K562 (cell line): ENCODE data around the gene FAM32A. TPM values are rescaled to one million over a fixed set of nuclear protein-coding genes. Genes with fewer than 3 reads are reported as not detected.

Source experiments
- ATAC-seq: fragments of 200-7000 bp; cut with Tn5 transposase; 3 replicates; pipeline ENCODE4 v1.9.1; 2020; ENCODE audit warnings: moderate library complexity
- BruUV-seq: library from RNA; stranded (reverse); fragments of 400-500 nt; replicated peaks from 2 replicates; lab custom pipeline; 2021; lab: Mats Ljungman, UMichigan
- CTCF ChIA-PET: fragments of 300-600 bp; formaldehyde crosslinking; extraction: SDS; loops from one replicate; lab custom pipeline; 2021; ENCODE audit warnings: low intra/inter-chr PET ratio; lab: Yijun Ruan, JAX
- POLR2A ChIA-PET: fragments of 300-600, 350-650 bp; sonication (Branson Sonifier 250); formaldehyde crosslinking; extraction: SDS; loops from one replicate; lab custom pipeline; 2021; ENCODE audit warnings: antibody characterized with exemption, inconsistent platforms; lab: Yijun Ruan, JAX
- DNase-seq, 4 experiments: peaks; one replicate each; pipeline versions ENCODE4 v3.0.0 to v3.0.0-alpha.2; 2011 to 2018; ENCODE audit warnings: low spot score in 3 of 4, mixed read lengths in 3 of 4; ENCODE audit errors: extremely low read depth in 1 of 4
- FAIRE-seq: peaks from 2 replicates; lab custom pipeline; 2011; peaks lifted over from hg19 to GRCh38; lab: Jason Lieb, UNC
- H2AFZ ChIP-seq: 2 replicates; pipeline ENCODE4 v1.6.0; 2011; ENCODE audit warnings: low read depth, low read length, control low read depth, inconsistent platforms
- H3K27ac ChIP-seq: fragments of 200-600 bp; 3 replicates; pipeline ENCODE4 v1.8.0; 2011; ENCODE audit warnings: low read depth, mild to moderate bottlenecking, control low read depth, inconsistent platforms, low read length, moderate library complexity, mixed read lengths; ENCODE audit errors: extremely low read depth
- H3K27me3 ChIP-seq, 2 experiments: fragments of 300-600 bp in 1 of 2; 2 replicates in 1 of 2; 3 replicates in 1 of 2; pipeline versions ENCODE4 v1.6.0 to v1.8.0; 2011; ENCODE audit warnings: inconsistent platforms in 2 of 2, low read length in 2 of 2, mild to moderate bottlenecking in 1 of 2, mixed read lengths in 1 of 2, moderate library complexity in 1 of 2; ENCODE audit not compliant: control insufficient read depth in 2 of 2, insufficient read depth in 2 of 2
- H3K36me3 ChIP-seq: fragments of 300-600 bp; 3 replicates; pipeline ENCODE4 v1.8.0; 2011; ENCODE audit warnings: mild to moderate bottlenecking, low read length, inconsistent platforms; ENCODE audit not compliant: control insufficient read depth, insufficient read depth
- H3K4me1 ChIP-seq, 2 experiments: fragments of 200-600 bp in 1 of 2; replicated peaks in 1 of 2; 2 replicates in 1 of 2; 3 replicates in 1 of 2; pipeline versions ENCODE4 v1.5.1 to v1.8.0; 2011; ENCODE audit warnings: inconsistent platforms in 2 of 2, low read length in 2 of 2, mild to moderate bottlenecking in 1 of 2, mixed read lengths in 1 of 2, moderate library complexity in 1 of 2; ENCODE audit not compliant: control insufficient read depth in 2 of 2, insufficient read depth in 2 of 2
- H3K4me2 ChIP-seq: 2 replicates; pipeline ENCODE4 v1.6.1; 2011; ENCODE audit warnings: low read length, control low read depth, inconsistent platforms, mixed read lengths; ENCODE audit not compliant: insufficient read depth
- H3K4me3 ChIP-seq: fragments of 200-600 bp; sonication (generic), shearing (Covaris generic); 2 replicates; pipeline ENCODE4 v1.5.1; 2016; ENCODE audit warnings: control low read depth, inconsistent platforms
- H3K79me2 ChIP-seq: fragments of 200-600 bp; 3 replicates; pipeline ENCODE4 v1.8.0; 2011; ENCODE audit warnings: low read length, inconsistent platforms; ENCODE audit not compliant: control insufficient read depth, insufficient read depth
- H3K9ac ChIP-seq, 2 experiments: 2 replicates each; pipeline versions ENCODE4 v1.6.0 to v1.6.1; 2011; ENCODE audit warnings: low read depth in 2 of 2, low read length in 2 of 2, control low read depth in 1 of 2, inconsistent platforms in 1 of 2, mild to moderate bottlenecking in 1 of 2, mixed read lengths in 1 of 2; ENCODE audit not compliant: insufficient read depth in 1 of 2
- H3K9me1 ChIP-seq: one replicate; pipeline ENCODE4 v1.6.0; 2011; ENCODE audit warnings: inconsistent platforms, mild to moderate bottlenecking, low read length, moderate library complexity; ENCODE audit not compliant: control insufficient read depth, insufficient read depth
- H3K9me3 ChIP-seq: replicated peaks from 2 replicates; pipeline ENCODE4 v1.5.1; 2011; ENCODE audit warnings: low read depth, low read length, inconsistent platforms; ENCODE audit not compliant: control insufficient read depth, insufficient read depth
- H4K20me1 ChIP-seq: replicated peaks from 2 replicates; pipeline ENCODE4 v1.6.1; 2011; ENCODE audit warnings: low read length, inconsistent platforms, mixed read lengths; ENCODE audit not compliant: control insufficient read depth, insufficient read depth
- ARNT ChIP-seq, 2 experiments: fragments of 450-650 bp; IDR thresholded peaks; 2 replicates each; pipeline ENCODE4 v1.6.1; 2016; ENCODE audit warnings: mild to moderate bottlenecking in 1 of 2
- HDAC3 ChIP-seq: fragments of 450-650 bp; IDR thresholded peaks from 2 replicates; pipeline ENCODE4 v1.6.1; 2018; ENCODE audit warnings: borderline replicate concordance, mild to moderate bottlenecking, moderate library complexity; ENCODE audit not compliant: partially characterized antibody
- MLLT1 ChIP-seq, 2 experiments: fragments of 450-650 bp; IDR thresholded peaks; 2 replicates each; pipeline ENCODE4 v1.6.1; 2016
- MXD1 ChIP-seq: fragments of 250-450 bp; sonication (Bioruptor Pico); IDR thresholded peaks from 2 replicates; pipeline ENCODE4 v1.8.0; 2021; ENCODE audit warnings: borderline replicate concordance, mild to moderate bottlenecking, moderate library complexity; ENCODE audit not compliant: poor library complexity, severe bottlenecking
- MXI1 ChIP-seq: IDR thresholded peaks from 2 replicates; pipeline ENCODE4 v1.6.1; 2011; ENCODE audit warnings: low read depth, mild to moderate bottlenecking, improper control_type of control experiment, low read length
- NCOA1 ChIP-seq: fragments of 450-650 bp; IDR thresholded peaks from 2 replicates; pipeline ENCODE4 v1.6.1; 2016; ENCODE audit warnings: low read depth
- NCOA4 ChIP-seq: fragments of 450-650 bp; IDR thresholded peaks from 2 replicates; pipeline ENCODE4 v1.6.1; 2018; ENCODE audit warnings: mild to moderate bottlenecking; ENCODE audit not compliant: partially characterized antibody
- PTTG1 ChIP-seq: fragments of 450-650 bp; IDR thresholded peaks from 2 replicates; pipeline ENCODE4 v1.6.1; 2016; ENCODE audit warnings: low read depth, mild to moderate bottlenecking, missing genetic modification characterization, missing compliant biosample characterization
- RAD21 ChIP-seq, 2 experiments: fragments of 250-450 bp in 1 of 2; fragments of 450-650 bp in 1 of 2; sonication (Bioruptor Pico) in 1 of 2; formaldehyde crosslinking in 1 of 2; IDR thresholded peaks in 1 of 2; conservative IDR thresholded peaks in 1 of 2; 2 replicates each; pipeline versions ENCODE4 v1.4.0 to v1.8.0; 2020 to 2022; ENCODE audit warnings: mild to moderate bottlenecking in 2 of 2, moderate library complexity in 1 of 2
- RBFOX2 ChIP-seq: fragments of 200-400 bp; formaldehyde crosslinking; IDR thresholded peaks from 2 replicates; pipeline ENCODE4 v1.6.1; 2017; ENCODE audit warnings: low read depth, mild to moderate bottlenecking, low read length, moderate library complexity
- ZNF668 ChIP-seq: fragments of 250-450 bp; sonication (Bioruptor Pico); IDR thresholded peaks from 2 replicates; pipeline ENCODE4 v1.8.0; 2022; ENCODE audit warnings: mild to moderate bottlenecking, inconsistent platforms
- WGBS: fragments of 100-300 bp; shearing (Covaris generic); methylation state at CpG from one replicate; pipeline ENCODE4 v1.1.6; 2016; ENCODE audit warnings: low coverage, mixed read lengths; ENCODE audit not compliant: insufficient coverage; ENCODE audit errors: missing lambda C conversion rate; 5-methylcytosine and 5-hydroxymethylcytosine counted together
- in situ Hi-C: fragments of 300-500 bp; cut with MboI; formaldehyde crosslinking; loops from 4 replicates; pipeline ENCODE4 v1.15.0; 2018; ENCODE audit warnings: inconsistent platforms, mixed read lengths
- intact Hi-C: fragments of 100-400 bp; cut with micrococcal nuclease; formaldehyde crosslinking; loops from 2 replicates; pipeline ENCODE4 v1.14.2; 2022
- polyA plus RNA-seq, 8 experiments: library from polyadenylated mRNA; depleted of rRNA in 4 of 8; stranded (reverse) in 5 of 8; unstranded in 3 of 8; fragments of >200 nt; fragmentation: Nextera tagmentation in 2 of 8; fragmentation: Illumina TruSeq in 1 of 8; extraction: Ambion mirVana in 2 of 8; extraction: Trizol in 1 of 8; gene quantifications; 2 replicates each; pipeline versions ENCODE4 v1.2.1 to v1.2.3, GENCODE V29; 2011 to 2014; ENCODE audit warnings: inconsistent platforms in 1 of 8, missing spikeins in 1 of 8
- total RNA-seq, 7 experiments: library from RNA; depleted of rRNA in 6 of 7; stranded (reverse); fragments of >200 nt in 6 of 7; fragmentation: Illumina TruSeq in 2 of 7; extraction: Trizol in 2 of 7; gene quantifications; 2 replicates each; pipeline versions ENCODE4 v1.2.1 to v1.2.3, GENCODE V29; 2011 to 2021; ENCODE audit warnings: low replicate concordance in 1 of 7

FAM32A gene
- total and polyA plus RNA-seq, 9 of the 15 experiments (the other 6 are each of a cell fraction or from before 2014, with no cell fraction given): 30.7 to 96.7 (median 73.7) TPM

DNA sequence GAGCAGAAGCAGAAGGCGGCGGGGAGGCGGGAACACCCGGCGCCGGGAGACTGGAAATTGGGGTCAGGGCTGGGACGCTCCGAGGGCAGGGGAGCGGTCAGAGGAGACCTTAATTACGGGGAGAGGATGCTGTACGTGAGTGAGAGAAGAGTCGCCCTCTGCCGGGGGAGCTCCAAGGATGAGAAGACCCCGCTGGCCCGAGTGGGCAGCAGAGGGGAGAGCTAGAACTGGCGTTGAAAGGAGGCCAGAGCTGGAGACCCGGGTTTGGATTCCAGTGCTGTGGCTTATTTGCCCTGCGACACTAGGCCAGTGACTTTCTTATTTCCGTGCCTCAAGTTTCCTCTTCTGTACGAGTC, 536 bp downstream of the FAM32A start (continued):
- no peak for TF ChIP-seq NCOA1
- TF ChIP-seq RAD21 (CRISPR knock-in tag; conservative IDR thresholded peaks at IDR 0.05 in 1 of 2, IDR thresholded peaks at IDR 0.05 in 1 of 2): peak; percentile 19 to 45; a peak in 3 of 4 replicates
- TF ChIP-seq ARNT (IDR thresholded peaks at IDR 0.05): no peak
- TF ChIP-seq MXI1: no peak
- TF ChIP-seq NCOA4: no peak
- TF ChIP-seq HDAC3: no peak
- TF ChIP-seq MXD1 (CRISPR knock-in tag): no peak
- TF ChIP-seq MLLT1 (IDR thresholded peaks at IDR 0.05): no peak
- no peak for TF ChIP-seq PTTG1 (tag)

- H2AFZ ChIP-seq: no peak overlapping the region
- no peaks in the 10 kb centered on the region; the same call in 1 of the 2 replicates for H4K20me1 ChIP-seq
- DNase-seq (no peak), ATAC-seq (no peak), FAIRE-seq (no peak)
- WGBS: 88% methylated on average over 3 of the region's 3 CpGs
- no TSS peak for BruUV-seq
- H3K4me2 ChIP-seq: no peak overlapping the region
- peaks cover 43% of the 10 kb centered on the region for H3K36me3 ChIP-seq
- TF ChIP-seq ZNF668 (CRISPR knock-in tag): no peak
- TF ChIP-seq RBFOX2: 0 out of 2 replicates have a peak, but pooled peaks have one; percentile 28
- H3K4me1 ChIP-seq: peaks cover 0 to 10% of the 10 kb centered on the region in 2 experiments; a peak in 3 of 5 replicates
- in situ Hi-C loops (no loop called here), intact Hi-C loops (loop anchor here (10.0 kb wide), 1 partner anchor 344 kb away; no protein-coding TSS in a partner anchor)
- 0 out of 4 replicates have a peak overlapping the region, but pooled peaks of 1 of the 2 experiments have one; percentile 2 for H3K9ac ChIP-seq
- no peaks in the 10 kb centered on the region for H3K9me3 ChIP-seq
- H3K27ac ChIP-seq: no peak overlapping the region
- no peaks in the 10 kb centered on the region for H3K27me3 ChIP-seq
- peaks cover 17% of the 10 kb centered on the region for H3K79me2 ChIP-seq
- H3K4me3 ChIP-seq: no peak overlapping the region
- peaks cover 5% of the 10 kb centered on the region for H3K9me1 ChIP-seq
- ChIA-PET CTCF (no interaction called here), POLR2A (interaction anchor here (1.2 kb wide), 1 partner anchor 165 kb away, joined by 3 read pairs; no protein-coding TSS in a partner anchor)
These were observed 3.3 kb downstream of the FAM32A start for GRCh38 chr19:16188521-16188920.
